B cell (primary cell): Measurements from ENCODE around the gene MAP3K14. TPM values are rescaled to one million over a fixed set of nuclear protein-coding genes. Genes with fewer than 3 reads are reported as not detected.

Source experiments
- ATAC-seq: fragments of 200-7000 bp; cut with Tn5 transposase; one replicate; pipeline ENCODE4 v1.10.0; 2021; ENCODE audit warnings: low read depth, mild to moderate bottlenecking, moderate number of reproducible peaks, moderate library complexity
- CTCF ChIA-PET: fragments of 350-600 bp; sonication (Branson Sonifier 250); formaldehyde crosslinking; loops from one replicate; lab custom pipeline; 2021; ENCODE audit warnings: antibody characterized with exemption, inconsistent platforms; lab: Charles Lee
- POLR2A ChIA-PET: fragments of 350-600 bp; sonication (Branson Sonifier 250); formaldehyde crosslinking; loops from one replicate; lab custom pipeline; 2021; ENCODE audit warnings: antibody characterized with exemption; lab: Charles Lee
- DNase-seq: peaks from one replicate; pipeline ENCODE4 v3.0.0; 2013
- H2AFZ ChIP-seq: 2 replicates; pipeline ENCODE4 v1.6.1; 2012; ENCODE audit warnings: mild to moderate bottlenecking, low read depth, low read length; ENCODE audit not compliant: insufficient read depth, poor library complexity, severe bottlenecking
- H3K27ac ChIP-seq, 2 donors: 1 replicate in 1 of 2; 2 replicates in 1 of 2; pipeline ENCODE4 v1.5.1; 2012 to 2013; ENCODE audit warnings: low read length in 2 of 2, mild to moderate bottlenecking in 2 of 2, moderate library complexity in 1 of 2
- H3K27me3 ChIP-seq, 4 experiments: fragments of 200-600 bp in 1 of 4; sonication (generic) in 1 of 4; replicated peaks in 1 of 4; 1 replicate in 2 of 4; 2 replicates in 2 of 4; pipeline versions ENCODE4 v1.6.1 to v1.7.0; 2013 to 2016; ENCODE audit warnings: low read length in 3 of 4, mild to moderate bottlenecking in 2 of 4, mixed read lengths in 1 of 4, moderate library complexity in 1 of 4; ENCODE audit not compliant: insufficient read depth in 4 of 4, control insufficient read depth in 3 of 4; ENCODE audit errors: control extremely low read depth in 1 of 4
- H3K36me3 ChIP-seq, 2 experiments: replicated peaks in 1 of 2; 1 replicate in 1 of 2; 2 replicates in 1 of 2; pipeline versions ENCODE4 v1.6.1 to v1.7.1; 2013; ENCODE audit warnings: low read length in 1 of 2; ENCODE audit not compliant: insufficient read depth in 2 of 2, control insufficient read depth in 1 of 2; ENCODE audit errors: control extremely low read depth in 1 of 2, extremely low read depth in 1 of 2
- H3K4me1 ChIP-seq, 2 donors: fragments of 200-600 bp in 1 of 2; sonication (generic) in 1 of 2; 1 replicate in 1 of 2; 2 replicates in 1 of 2; pipeline versions ENCODE4 v1.5.1 to v1.6.1; 2013 to 2017; ENCODE audit warnings: low read length in 2 of 2; ENCODE audit not compliant: control insufficient read depth in 2 of 2, insufficient read depth in 2 of 2
- H3K4me2 ChIP-seq: replicated peaks from 2 replicates; pipeline ENCODE3; 2012; ENCODE audit warnings: mild to moderate bottlenecking, low read depth, low read length; ENCODE audit not compliant: poor library complexity, severe bottlenecking
- H3K4me3 ChIP-seq, 5 experiments: fragments of 200-600 bp in 1 of 5; sonication (generic) in 1 of 5; 1 replicate in 3 of 5; 2 replicates in 2 of 5; pipeline versions ENCODE4 v1.5.1 to v1.7.0; 2011 to 2016; ENCODE audit warnings: low read length in 4 of 5, mild to moderate bottlenecking in 4 of 5, low read depth in 2 of 5, control low read depth in 1 of 5, moderate library complexity in 1 of 5; ENCODE audit not compliant: insufficient read depth in 1 of 5; ENCODE audit errors: control extremely low read depth in 1 of 5, extremely low read depth in 1 of 5
- H3K79me2 ChIP-seq: fragments of 200-600 bp; sonication (generic); one replicate; pipeline ENCODE4 v1.6.0; 2016; ENCODE audit warnings: low read length; ENCODE audit not compliant: control insufficient read depth, insufficient read depth
- H3K9ac ChIP-seq: fragments of 200-600 bp; sonication (generic); 2 replicates; pipeline ENCODE4 v1.6.1; 2017; ENCODE audit warnings: mild to moderate bottlenecking, low read length, moderate library complexity
- H3K9me3 ChIP-seq, 3 donors: one replicate each; pipeline versions ENCODE4 v1.6.1 to v1.7.1; 2013; ENCODE audit warnings: low read length in 2 of 3; ENCODE audit not compliant: control insufficient read depth in 2 of 3, insufficient read depth in 1 of 3; ENCODE audit errors: control extremely low read depth in 1 of 3
- H4K20me1 ChIP-seq: 2 replicates; pipeline ENCODE4 v1.6.0; 2012; ENCODE audit warnings: mild to moderate bottlenecking, low read length; ENCODE audit not compliant: insufficient read depth, control insufficient read depth, poor library complexity, severe bottlenecking
- H3K27ac Mint-ChIP-seq: one replicate; pipeline ENCODE4 v1.8.0; 2021; ENCODE audit warnings: mixed read lengths
- H3K27me3 Mint-ChIP-seq: one replicate; pipeline ENCODE4 v1.8.0; 2021; ENCODE audit warnings: mixed read lengths
- H3K4me1 Mint-ChIP-seq: one replicate; pipeline ENCODE4 v1.8.0; 2021; ENCODE audit warnings: mixed read lengths
- H3K4me3 Mint-ChIP-seq: one replicate; pipeline ENCODE4 v1.8.0; 2021; ENCODE audit warnings: mixed read lengths
- H3K9me3 Mint-ChIP-seq: one replicate; pipeline ENCODE4 v1.8.0; 2022; ENCODE audit warnings: mixed read lengths; ENCODE audit not compliant: insufficient read depth
- CTCF ChIP-seq: fragments of 200-600 bp; IDR thresholded peaks from one replicate; pipeline ENCODE4 v1.8.0; 2022; ENCODE audit warnings: antibody characterized with exemption, mild to moderate bottlenecking
- EZH2 ChIP-seq: IDR thresholded peaks from 2 replicates; pipeline ENCODE4 v1.6.1; 2012; ENCODE audit warnings: borderline replicate concordance, low read depth, mild to moderate bottlenecking, moderate library complexity, low read length; ENCODE audit not compliant: insufficient read depth, poor library complexity, severe bottlenecking
- WGBS: methylation state at CpG from one replicate; pipeline ENCODE4 v1.1.5; 2013; ENCODE audit warnings: missing lambda C conversion rate; ENCODE audit not compliant: insufficient coverage; 5-methylcytosine and 5-hydroxymethylcytosine counted together
- intact Hi-C: fragments of 100-400 bp; cut with micrococcal nuclease; formaldehyde crosslinking; loops from one replicate; pipeline ENCODE4 v1.10.0; 2022
- polyA plus RNA-seq: library from polyadenylated mRNA; depleted of rRNA; stranded (reverse); fragments of >200 nt; gene quantifications from 2 replicates; pipeline ENCODE4 v1.2.3, GENCODE V29; 2012
- total RNA-seq, 2 donors: library from RNA; stranded (reverse); fragments of 120-200 nt in 1 of 2; gene quantifications; 1 replicate in 1 of 2; 2 replicates in 1 of 2; pipeline versions ENCODE4 v1.2.3 to v1.2.4, GENCODE V29; 2013 to 2022

Gene MAP3K14
- total and polyA plus RNA-seq, 2 donors (not counting 1 experiment from before 2014, with no cell fraction given): 66.1 to 84.1 TPM

DNA sequence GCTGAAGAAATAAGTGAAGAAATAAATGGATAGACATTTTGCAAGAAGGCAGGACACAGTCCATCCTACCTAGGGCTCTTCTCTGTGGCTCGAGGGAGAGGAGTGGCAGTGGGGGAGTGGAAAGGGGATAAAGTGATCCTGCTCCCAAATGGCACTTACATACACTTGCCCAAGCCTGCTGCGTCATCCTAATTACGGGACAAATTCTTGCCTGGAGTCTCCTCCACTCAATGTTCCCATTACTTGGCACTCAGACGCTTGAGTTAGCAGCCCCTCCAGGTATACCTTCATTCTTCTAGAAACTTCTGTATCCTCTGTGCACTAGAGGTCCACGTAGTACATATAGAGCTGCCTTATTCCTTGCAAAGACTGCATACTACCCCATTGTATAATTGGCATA is 15.7 kb upstream of the MAP3K14 start:
- Mint-ChIP-seq H3K4me3 (peak overlapping the region; percentile 52), H3K9me3 (no peaks in the 10 kb centered on the region)
- ATAC-seq: no peak

More for the DNA sequence above, 15.7 kb upstream of the MAP3K14 start:
- no peaks in the 10 kb centered on the region for H3K79me2 ChIP-seq
- peaks cover 27 to 30% of the 10 kb centered on the region in 2 donors for H3K4me1 ChIP-seq
- POLR2A ChIA-PET: interaction anchor here (1.0 kb wide), 1 partner anchor 15 kb away, joined by 3 read pairs; no protein-coding TSS in a partner anchor
- DNase-seq: no peak
- H3K4me3 ChIP-seq: no peak overlapping the region
- no peaks in the 10 kb centered on the region for H3K36me3 ChIP-seq
- H3K27ac Mint-ChIP-seq: no peak overlapping the region
- TF ChIP-seq EZH2: no peak
- TF ChIP-seq CTCF: no peak
- peaks cover 39% of the 10 kb centered on the region for H3K4me1 Mint-ChIP-seq
- H3K4me2 ChIP-seq: peak overlapping the region; percentile 53
- intact Hi-C loops: no loop called here
- no peaks in the 10 kb centered on the region for H3K9me3 ChIP-seq
- no peak overlapping the region for H3K9ac ChIP-seq
- no peaks in the 10 kb centered on the region for H3K27me3 ChIP-seq
- no peaks in the 10 kb centered on the region for H4K20me1 ChIP-seq
- 96% methylated on average over 3 of the region's 5 CpGs for WGBS
- CTCF ChIA-PET: interaction anchor here (1.0 to 3.3 kb wide), 5 partner anchors 15 to 55 kb away, joined by 3 to 21 read pairs (median 6); partner anchors contain the start of gene MAP3K14
- no peak overlapping the region for H3K27ac ChIP-seq
- H2AFZ ChIP-seq: no peak overlapping the region
- no peaks in the 10 kb centered on the region for H3K27me3 Mint-ChIP-seq
